Endothelial cell of umbilical vein (primary cell): Measurements from ENCODE around the gene ERGIC1. TPM values are rescaled to one million over a fixed set of nuclear protein-coding genes. Genes with fewer than 3 reads are reported as not detected.

Experiments used
- BruUV-seq: library from RNA; stranded (reverse); fragments of 400-500 nt; replicated peaks from 2 replicates; lab custom pipeline; 2021; lab: Mats Ljungman, UMichigan
- CTCF ChIA-PET: fragments of 300-600, 350-600 bp; sonication (Branson Sonifier 250); formaldehyde crosslinking; loops from one replicate; lab custom pipeline; 2021; ENCODE audit warnings: antibody characterized with exemption, inconsistent platforms; lab: Charles Lee
- POLR2A ChIA-PET: fragments of 300-600, 350-600 bp; sonication (Branson Sonifier 250); formaldehyde crosslinking; loops from one replicate; lab custom pipeline; 2021; ENCODE audit warnings: antibody characterized with exemption, inconsistent platforms; lab: Charles Lee
- DNase-seq: peaks from one replicate; pipeline ENCODE4 v3.0.0-alpha.2; 2011; ENCODE audit warnings: low read depth, low spot score
- FAIRE-seq: peaks from 2 replicates; lab custom pipeline; 2011; peaks lifted over from hg19 to GRCh38; lab: Jason Lieb, UNC
- H2AFZ ChIP-seq: 2 replicates; pipeline ENCODE4 v1.6.0; 2012; ENCODE audit warnings: low read depth, low read length, control low read depth, inconsistent platforms
- H3K27ac ChIP-seq: 2 replicates; pipeline ENCODE4 v1.5.1; 2011; ENCODE audit warnings: low read depth, mild to moderate bottlenecking, control low read depth, low read length, moderate library complexity; ENCODE audit not compliant: insufficient read depth
- H3K27me3 ChIP-seq, 2 experiments: 2 replicates each; pipeline versions ENCODE4 v1.6.0 to v1.6.1; 2011; ENCODE audit warnings: low read length in 2 of 2, mixed read lengths in 1 of 2; ENCODE audit not compliant: control insufficient read depth in 2 of 2, insufficient read depth in 2 of 2
- H3K36me3 ChIP-seq, 2 experiments: 2 replicates in 1 of 2; 3 replicates in 1 of 2; pipeline ENCODE4 v1.5.1; 2011; ENCODE audit warnings: low read length in 2 of 2, mild to moderate bottlenecking in 1 of 2, moderate library complexity in 1 of 2; ENCODE audit not compliant: control insufficient read depth in 2 of 2, insufficient read depth in 2 of 2; ENCODE audit errors: extremely low read depth in 1 of 2
- H3K4me1 ChIP-seq: 3 replicates; pipeline ENCODE4 v1.5.1; 2011; ENCODE audit warnings: mild to moderate bottlenecking, low read length; ENCODE audit not compliant: control insufficient read depth, insufficient read depth; ENCODE audit errors: extremely low read depth
- H3K4me2 ChIP-seq: 2 replicates; pipeline ENCODE4 v1.6.1; 2011; ENCODE audit warnings: low read length, control low read depth, mixed read lengths; ENCODE audit not compliant: insufficient read depth
- H3K4me3 ChIP-seq, 3 experiments: fragments of 200-600 bp in 1 of 3; sonication (generic), shearing (Covaris generic) in 1 of 3; replicated peaks in 1 of 3; 2 replicates each; pipeline ENCODE4 v1.5.1; 2011 to 2016; ENCODE audit warnings: control low read depth in 3 of 3, low read length in 3 of 3, mild to moderate bottlenecking in 2 of 3, inconsistent platforms in 1 of 3, low read depth in 1 of 3, moderate library complexity in 1 of 3; ENCODE audit not compliant: insufficient read depth in 1 of 3
- H3K79me2 ChIP-seq: 2 replicates; pipeline ENCODE4 v1.6.0; 2012; ENCODE audit warnings: low read length, inconsistent platforms; ENCODE audit not compliant: control insufficient read depth, insufficient read depth
- H3K9ac ChIP-seq: replicated peaks from 2 replicates; pipeline ENCODE3; 2011; ENCODE audit warnings: low read length, control low read depth; ENCODE audit not compliant: insufficient read depth; ENCODE audit errors: extremely low read depth
- H3K9me1 ChIP-seq: replicated peaks from 3 replicates; pipeline ENCODE4 v1.6.0; 2011; ENCODE audit warnings: mild to moderate bottlenecking, low read length; ENCODE audit not compliant: control insufficient read depth, insufficient read depth; ENCODE audit errors: extremely low read depth
- H3K9me3 ChIP-seq: replicated peaks from 2 replicates; pipeline ENCODE4 v1.5.1; 2012; ENCODE audit warnings: low read length, inconsistent platforms; ENCODE audit not compliant: control insufficient read depth, insufficient read depth
- H4K20me1 ChIP-seq: replicated peaks from 2 replicates; pipeline ENCODE3; 2011; ENCODE audit warnings: mild to moderate bottlenecking, low read length; ENCODE audit not compliant: control insufficient read depth, insufficient read depth; ENCODE audit errors: extremely low read depth
- CTCF ChIP-seq, 2 donors: IDR thresholded peaks; 1 replicate in 1 of 2; 2 replicates in 1 of 2; pipeline ENCODE4 v1.5.1; 2011; ENCODE audit warnings: low read length in 2 of 2, mild to moderate bottlenecking in 2 of 2, moderate library complexity in 2 of 2, control low read depth in 1 of 2, inconsistent platforms in 1 of 2, low read depth in 1 of 2; ENCODE audit not compliant: insufficient read depth in 1 of 2; ENCODE audit errors: extremely low read depth in 1 of 2
- EZH2 ChIP-seq: IDR thresholded peaks from 2 replicates; pipeline ENCODE4 v1.6.1; 2012; ENCODE audit warnings: borderline replicate concordance, low read depth, mild to moderate bottlenecking, moderate library complexity, low read length, inconsistent platforms; ENCODE audit not compliant: severe bottlenecking
- FOS ChIP-seq: IDR thresholded peaks from 2 replicates; pipeline ENCODE4 v1.6.1; 2011; ENCODE audit warnings: mild to moderate bottlenecking, low read length, moderate library complexity, borderline replicate concordance; ENCODE audit not compliant: insufficient read depth
- GATA2 ChIP-seq: IDR thresholded peaks from 2 replicates; pipeline ENCODE4 v1.7.0; 2011; ENCODE audit warnings: low read depth, mild to moderate bottlenecking, moderate library complexity, mixed read lengths, low read length; ENCODE audit not compliant: insufficient read length, insufficient read depth
- JUN ChIP-seq: IDR thresholded peaks from 2 replicates; pipeline ENCODE4 v1.6.1; 2011; ENCODE audit warnings: borderline replicate concordance, low read depth; ENCODE audit not compliant: insufficient read length, insufficient read depth
- MAX ChIP-seq: IDR thresholded peaks from 2 replicates; pipeline ENCODE4 v1.6.1; 2011; ENCODE audit not compliant: insufficient read depth, insufficient read length
- MYC ChIP-seq: IDR thresholded peaks from one replicate; pipeline ENCODE4 v1.6.1; 2011; ENCODE audit warnings: mild to moderate bottlenecking, low read depth, low read length
- POLR2A ChIP-seq: IDR thresholded peaks from 2 replicates; pipeline ENCODE4 v1.6.1; 2012; ENCODE audit warnings: low read depth, mild to moderate bottlenecking, control low read depth, low read length
- POLR2AphosphoS5 ChIP-seq: IDR thresholded peaks from 2 replicates; pipeline ENCODE4 v1.6.1; 2012; ENCODE audit warnings: low read depth, mild to moderate bottlenecking, control low read depth, low read length, moderate library complexity; ENCODE audit not compliant: insufficient read depth
- dilution Hi-C: fragments of 300-500 bp; cut with MboI; formaldehyde crosslinking; loops from one replicate; pipeline ENCODE4 v1.15.0; 2019; ENCODE audit warnings: low sequenced_read_pairs; ENCODE audit not compliant: extremely low pct_ligation_motif_present
- intact Hi-C: fragments of 100-400 bp; cut with micrococcal nuclease; formaldehyde crosslinking; loops from one replicate; pipeline ENCODE4 v1.10.0; 2022
- polyA plus RNA-seq, 4 experiments: library from polyadenylated mRNA; depleted of rRNA in 3 of 4; stranded (reverse) in 3 of 4; unstranded in 1 of 4; fragments of >200 nt; gene quantifications; 2 replicates each; pipeline versions ENCODE4 v1.2.1 to v1.2.3, GENCODE V29; 2011 to 2012; ENCODE audit warnings: missing spikeins in 1 of 4
- total RNA-seq: library from RNA; stranded (reverse); gene quantifications from 2 replicates; pipeline ENCODE4 v1.2.3, GENCODE V29; 2021

The ERGIC1 gene
- total and polyA plus RNA-seq, 2 donors (not counting 3 experiments of a cell fraction or from before 2014, with no cell fraction given), result 105 to 109 TPM

GRCh38 chr5:172825610-172826204 lies 8.3 kb upstream of the ERGIC1 start:
- Histone ChIP-seq H4K20me1 (no peaks in the 10 kb centered on the region), H3K4me2 (no peak overlapping the region), H3K9me1 (no peaks in the 10 kb centered on the region), H3K9ac (no peak overlapping the region), H3K9me3 (peaks cover 5% of the 10 kb centered on the region), H3K27me3 (no peaks in the 10 kb centered on the region), H2AFZ (no peak overlapping the region), H3K27ac (no peak overlapping the region), H3K4me3 (no peak overlapping the region), H3K36me3 (no peaks in the 10 kb centered on the region), H3K4me1 (no peaks in the 10 kb centered on the region), H3K79me2 (no peaks in the 10 kb centered on the region)
- intact Hi-C loops, result no loop called here
- FAIRE-seq (no peak), DNase-seq (no peak)
- BruUV-seq, result no TSS peak
- ChIA-PET POLR2A (no interaction called here), CTCF (interaction anchor here (0.7 kb wide), 1 partner anchor 54 kb away, joined by 3 read pairs; no protein-coding TSS in a partner anchor)
- TF ChIP-seq CTCF (IDR thresholded peaks at IDR 0.05; ENCODE audit: extremely low read depth in 1 of 2, insufficient read depth in 1 of 2, low read depth in 1 of 2, low read length in 2 of 2) (no peak), MYC (no peak), POLR2AphosphoS5 (no peak), POLR2A (no peak), EZH2 (no peak), MAX (no peak), FOS (no peak), JUN (no peak), GATA2 (no peak)
- dilution Hi-C loops, result no loop called here
